Measurements from ENCODE around the gene NLRC5.
"Not testable (repeated sequence)": the region's sequence is repeated elsewhere in the genome, so short reads cannot be mapped to it uniquely, and the experiment has no call there.

Gene NLRC5

GRCh38 chr16:57102888-57103851, 113.8 kb downstream of the NLRC5 start:
- no peak for DNase-seq (ENCODE audit: low read depth in 3 of 3)

- DNase-seq (ENCODE audit: low read depth in 3 of 3) = no peak
Observed at GRCh38 chr16:57104706-57105105, 115.3 kb downstream of the NLRC5 start.

GRCh38 chr16:57105184-57105583, 115.8 kb downstream of the NLRC5 start:
- DNase-seq (ENCODE audit: low read depth in 3 of 3) = no peak

- DNase-seq (ENCODE audit: low read depth in 3 of 3) = no peak
Observed at GRCh38 chr16:57106767-57107166, 117.4 kb downstream of the NLRC5 start.

- no peak for DNase-seq (ENCODE audit: low read depth in 3 of 3)
Observed at GRCh38 chr16:57107321-57107922, 118.1 kb downstream of the NLRC5 start.

- DNase-seq (ENCODE audit: low read depth in 3 of 3) = no peak
Observed at GRCh38 chr16:57108432-57108831, 119.1 kb downstream of the NLRC5 start.

GRCh38 chr16:57109259-57110105, 120.1 kb downstream of the NLRC5 start:
- DNase-seq (ENCODE audit: low read depth in 3 of 3) = not testable (repeated sequence)

GRCh38 chr16:57110937-57111336, 121.6 kb downstream of the NLRC5 start:
- DNase-seq (ENCODE audit: low read depth in 3 of 3) = no peak

- DNase-seq (ENCODE audit: low read depth in 3 of 3) = no peak
Observed at GRCh38 chr16:57111420-57111819, 122.1 kb downstream of the NLRC5 start.

GRCh38 chr16:57112403-57113041, 123.2 kb downstream of the NLRC5 start:
- DNase-seq (ENCODE audit: low read depth in 3 of 3) = no peak

GRCh38 chr16:57113042-57113453, 123.7 kb downstream of the NLRC5 start:
- DNase-seq (ENCODE audit: low read depth in 3 of 3) = no peak

GRCh38 chr16:57113664-57114063, 124.3 kb downstream of the NLRC5 start:
- DNase-seq (ENCODE audit: low read depth in 3 of 3) = no peak

GRCh38 chr16:57115168-57115513, 125.8 kb downstream of the NLRC5 start:
- no peak for DNase-seq (ENCODE audit: low read depth in 3 of 3)

GRCh38 chr16:57115514-57116182, 126.3 kb downstream of the NLRC5 start:
- no peak for DNase-seq (ENCODE audit: low read depth in 3 of 3)

GRCh38 chr16:57118461-57119084, 129.2 kb downstream of the NLRC5 start:
- no peak for DNase-seq (ENCODE audit: low read depth in 3 of 3)

GRCh38 chr16:57123216-57123973, 134.0 kb downstream of the NLRC5 start:
- DNase-seq (ENCODE audit: low read depth in 3 of 3) = no peak

- DNase-seq (ENCODE audit: low read depth in 3 of 3) = no peak
Observed at GRCh38 chr16:57123974-57124674, 134.8 kb downstream of the NLRC5 start.

GRCh38 chr16:57125376-57125775, 136.0 kb downstream of the NLRC5 start:
- no peak for DNase-seq (ENCODE audit: low read depth in 3 of 3)

GRCh38 chr16:57125969-57126368, 136.6 kb downstream of the NLRC5 start:
- DNase-seq (ENCODE audit: low read depth in 3 of 3) = no peak
